GM13976 (cell line): ENCODE results near the gene OGN.

Experiments
- DNase-seq: peaks from one replicate; pipeline ENCODE4 v3.0.0; 2012; ENCODE audit warnings: low spot score
- in situ Hi-C: fragments of 300-500 bp; cut with MboI; formaldehyde crosslinking; loops from one replicate; pipeline ENCODE4 v1.12.0; 2022; ENCODE audit warnings: low sequenced_read_pairs, mixed read lengths, inconsistent platforms; ENCODE audit not compliant: unreplicated experiment
- TF ChIP-seq, protein P1 (sequence below): IDR thresholded peaks from 2 replicates; pipeline ENCODE4 v1.5.1; 2012; ENCODE audit warnings: borderline replicate concordance, mild to moderate bottlenecking; ENCODE audit not compliant: insufficient read depth; ENCODE audit errors: extremely low read depth, missing control alignments, control extremely low read depth

The OGN gene

DNA sequence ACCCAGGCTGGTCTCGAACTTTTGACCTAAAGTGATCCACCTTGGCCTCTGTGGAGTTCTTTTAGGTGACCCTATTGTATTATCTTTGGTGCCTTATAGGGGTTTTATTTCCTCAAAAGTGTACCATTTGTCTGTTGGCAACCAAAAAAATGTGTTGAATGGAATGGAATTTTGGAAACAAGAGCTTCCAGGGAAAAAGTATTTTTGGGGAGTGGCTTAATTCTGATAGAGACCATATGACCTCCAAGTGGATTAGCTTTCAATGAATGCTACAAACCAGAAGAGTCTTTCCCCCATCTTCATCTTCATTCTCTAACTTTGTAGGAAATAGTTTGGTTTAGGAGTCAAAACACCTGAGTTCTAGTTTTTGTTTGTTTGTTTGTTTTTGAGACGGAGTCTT lies 3.4 kb upstream of the OGN start:
- TF ChIP-seq, protein P1, sequence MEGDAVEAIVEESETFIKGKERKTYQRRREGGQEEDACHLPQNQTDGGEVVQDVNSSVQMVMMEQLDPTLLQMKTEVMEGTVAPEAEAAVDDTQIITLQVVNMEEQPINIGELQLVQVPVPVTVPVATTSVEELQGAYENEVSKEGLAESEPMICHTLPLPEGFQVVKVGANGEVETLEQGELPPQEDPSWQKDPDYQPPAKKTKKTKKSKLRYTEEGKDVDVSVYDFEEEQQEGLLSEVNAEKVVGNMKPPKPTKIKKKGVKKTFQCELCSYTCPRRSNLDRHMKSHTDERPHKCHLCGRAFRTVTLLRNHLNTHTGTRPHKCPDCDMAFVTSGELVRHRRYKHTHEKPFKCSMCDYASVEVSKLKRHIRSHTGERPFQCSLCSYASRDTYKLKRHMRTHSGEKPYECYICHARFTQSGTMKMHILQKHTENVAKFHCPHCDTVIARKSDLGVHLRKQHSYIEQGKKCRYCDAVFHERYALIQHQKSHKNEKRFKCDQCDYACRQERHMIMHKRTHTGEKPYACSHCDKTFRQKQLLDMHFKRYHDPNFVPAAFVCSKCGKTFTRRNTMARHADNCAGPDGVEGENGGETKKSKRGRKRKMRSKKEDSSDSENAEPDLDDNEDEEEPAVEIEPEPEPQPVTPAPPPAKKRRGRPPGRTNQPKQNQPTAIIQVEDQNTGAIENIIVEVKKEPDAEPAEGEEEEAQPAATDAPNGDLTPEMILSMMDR, result no peak
- in situ Hi-C loops, result no loop called here
- DNase-seq, result no peak

DNA sequence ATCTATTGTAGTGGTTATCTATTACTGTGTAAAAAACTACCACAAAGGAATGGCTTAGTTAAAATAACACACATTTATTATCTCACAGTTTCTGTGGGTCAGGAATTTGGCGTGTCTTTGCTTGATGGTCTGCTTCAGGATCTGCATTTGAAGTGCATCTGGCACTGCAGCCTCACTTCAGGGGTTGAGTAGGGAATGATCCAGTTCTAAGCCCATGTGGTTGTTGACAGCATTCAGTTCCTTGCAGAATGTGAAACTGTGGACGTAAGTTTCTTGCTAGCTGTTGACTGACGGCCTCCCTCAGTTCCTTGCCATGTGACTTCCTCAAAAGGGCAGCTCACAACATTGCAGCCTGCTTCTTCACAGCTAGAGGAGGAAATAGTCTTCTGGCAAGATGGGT lies 2.1 kb upstream of the OGN start:
- DNase-seq, result peak; percentile 29
- TF ChIP-seq, protein P1, result no peak
- in situ Hi-C loops, result no loop called here

DNA sequence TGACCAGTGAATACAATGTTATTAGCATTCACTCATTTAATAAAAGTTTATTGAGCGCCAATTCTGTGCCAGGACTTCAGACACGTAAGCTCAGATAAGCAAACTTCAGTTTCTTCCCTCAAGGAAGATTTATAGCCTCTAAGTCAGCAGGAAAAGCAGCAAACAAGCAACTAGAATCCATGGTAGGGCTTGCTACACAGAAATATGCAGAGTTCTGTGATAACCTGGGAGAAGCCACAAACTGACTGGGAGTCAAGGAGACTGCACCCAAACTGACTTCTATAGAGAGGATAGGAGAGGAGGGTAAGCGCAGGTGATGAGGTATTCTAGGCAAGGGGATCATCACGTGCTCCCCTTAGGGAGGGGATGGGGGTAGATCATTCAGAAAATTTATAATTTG lies 1.4 kb upstream of the OGN start:
- DNase-seq, result no peak
- in situ Hi-C loops, result no loop called here
- TF ChIP-seq, protein P1, result no peak

DNA sequence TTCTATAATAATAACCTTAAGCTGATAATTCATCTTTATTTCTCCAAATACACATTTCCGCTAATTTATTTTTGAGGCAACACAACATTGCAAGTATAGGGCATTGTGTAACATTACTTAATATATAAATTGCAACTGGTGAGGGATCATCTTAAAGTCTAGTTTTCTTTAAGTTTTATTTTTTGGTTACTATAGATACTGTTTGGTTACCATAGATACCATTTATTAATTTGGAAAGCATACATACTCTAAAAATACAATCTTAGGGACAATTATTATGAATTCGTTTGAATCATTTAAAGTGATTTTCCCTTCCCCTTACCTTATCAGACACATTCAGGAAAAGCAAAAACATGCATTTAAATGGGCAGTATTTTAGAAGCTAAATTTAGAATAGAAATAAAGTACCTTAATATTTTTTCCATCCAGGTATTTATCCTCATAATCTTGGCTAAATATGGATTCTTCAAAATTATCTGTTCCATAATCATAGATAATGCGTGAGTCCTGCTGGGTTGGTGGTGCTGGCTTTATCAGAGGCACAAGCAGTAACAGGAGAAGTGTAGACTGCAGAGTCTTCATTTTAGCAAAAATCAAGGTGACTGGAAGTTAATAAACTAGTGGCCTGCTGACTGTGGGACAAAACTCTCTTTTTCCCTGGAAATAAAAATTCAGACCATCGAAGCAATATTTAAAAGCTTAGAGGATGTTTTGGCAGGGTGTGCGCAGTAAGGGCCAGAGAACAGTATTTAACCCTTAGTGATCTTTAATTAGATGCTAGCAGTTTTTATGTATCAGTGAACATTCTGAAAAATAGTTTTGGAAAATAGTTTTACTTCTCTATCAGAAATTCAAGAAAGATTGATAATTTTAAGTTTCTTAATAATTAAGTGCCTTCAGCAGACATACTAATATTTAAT lies 1.3 kb downstream of the OGN start:
- TF ChIP-seq, protein P1, result no peak
- DNase-seq, result no peak
- in situ Hi-C loops, result no loop called here

DNA sequence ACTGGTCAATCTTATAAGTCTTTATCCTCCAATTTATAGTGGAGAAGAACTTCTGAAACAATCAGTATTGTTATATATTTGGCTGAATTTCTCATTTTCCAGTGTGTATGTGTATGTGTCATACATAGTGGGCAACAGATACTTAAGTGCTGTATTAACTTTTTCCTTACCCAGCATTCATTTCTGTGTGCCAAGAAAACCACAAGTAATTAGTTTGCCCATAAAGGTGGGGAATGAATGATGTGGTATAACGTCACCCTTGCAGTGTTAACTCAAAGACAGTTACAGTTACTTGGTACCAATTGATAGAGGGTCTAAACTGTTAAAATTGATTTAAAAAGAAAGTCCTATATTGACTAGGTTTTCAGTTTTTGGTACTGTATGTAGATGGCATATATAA lies 2.0 kb downstream of the OGN start:
- in situ Hi-C loops, result no loop called here
- no peak for DNase-seq
- TF ChIP-seq, protein P1, result no peak

DNA sequence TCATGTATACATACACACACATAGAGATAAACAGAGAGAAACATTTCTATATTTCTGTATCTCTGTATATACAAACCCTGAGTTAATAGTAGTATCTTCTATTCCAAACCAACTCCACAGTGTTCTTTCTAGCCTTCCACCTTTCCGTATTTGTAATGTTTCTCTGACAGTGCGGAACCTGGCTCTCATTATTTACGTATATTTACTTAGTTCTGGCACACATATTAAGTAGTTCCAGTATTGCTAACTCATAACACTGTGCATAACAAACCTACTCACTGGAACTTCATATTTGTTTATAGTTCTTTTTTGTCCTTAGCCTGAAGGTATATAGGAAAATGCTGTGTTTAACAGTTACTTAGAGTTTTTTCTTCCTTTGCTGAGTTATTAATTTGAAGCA lies 6.5 kb downstream of the OGN start:
- no peak for DNase-seq
- in situ Hi-C loops, result no loop called here
- TF ChIP-seq, protein P1, result no peak

DNA sequence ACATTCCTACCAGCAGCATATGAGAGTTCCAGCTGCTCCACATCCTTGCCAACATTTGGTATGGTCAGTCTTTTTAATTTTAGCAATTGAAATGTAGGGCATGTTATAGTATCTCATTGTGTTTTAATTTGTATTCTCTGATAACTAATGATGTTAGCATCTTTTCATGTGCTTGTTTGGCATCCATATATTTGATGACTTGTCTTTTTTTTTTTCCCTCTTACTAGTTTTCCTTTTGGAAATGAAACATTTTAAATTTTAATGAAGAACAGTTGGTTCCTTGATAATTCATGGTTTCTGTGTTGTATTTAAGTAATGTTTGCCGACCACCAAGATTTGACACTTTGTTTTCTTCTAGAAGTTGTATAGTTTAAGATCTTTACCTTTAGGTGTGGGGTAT lies 8.8 kb downstream of the OGN start:
- DNase-seq, result no peak
- TF ChIP-seq, protein P1, result no peak
- in situ Hi-C loops, result no loop called here
